Measurements from ENCODE around the gene TUBB4B.
"Not testable (repeated sequence)": the region's sequence is repeated elsewhere in the genome, so short reads cannot be mapped to it uniquely, and the experiment has no call there.

Gene TUBB4B

DNA sequence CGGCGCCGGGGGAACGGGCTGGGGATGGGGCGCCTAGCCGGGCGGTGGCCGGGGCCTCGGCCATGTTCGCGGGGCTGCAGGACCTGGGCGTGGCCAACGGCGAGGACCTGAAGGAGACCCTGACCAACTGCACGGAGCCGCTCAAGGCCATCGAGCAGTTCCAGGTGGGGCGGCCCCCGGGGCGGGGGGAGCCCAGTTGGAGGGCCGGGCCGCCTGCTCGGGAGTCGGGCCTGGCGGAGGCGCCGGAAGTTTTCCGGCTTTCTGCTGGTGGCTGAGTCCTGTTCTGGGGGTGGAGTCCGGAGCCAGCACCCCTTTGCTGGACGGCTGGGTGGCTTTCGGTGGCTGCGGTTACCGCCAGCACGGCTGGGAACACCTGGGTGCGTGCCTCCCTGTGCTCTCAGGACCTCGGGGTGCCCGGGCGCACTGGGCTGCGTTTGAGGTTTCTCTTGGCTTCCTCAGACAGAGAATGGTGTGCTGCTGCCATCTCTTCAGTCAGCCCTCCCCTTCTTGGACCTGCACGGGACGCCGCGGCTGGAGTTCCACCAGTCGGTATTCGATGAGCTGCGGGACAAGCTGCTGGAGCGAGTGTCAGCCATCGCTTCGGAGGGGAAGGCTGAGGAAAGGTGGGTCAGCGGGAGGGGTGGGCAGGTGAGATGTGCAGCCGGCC lies 14.5 kb downstream of the TUBB4B start:
- peaks cover 23% of the 10 kb centered on the region for H3K4me1 Mint-ChIP-seq (ENCODE audit: low read depth)
- H3K27ac Mint-ChIP-seq = peak overlapping the region; percentile 89
- no peaks in the 10 kb centered on the region for H3K27me3 Mint-ChIP-seq
- peak overlapping the region; percentile 91 for H3K4me3 Mint-ChIP-seq
- H3K9me3 Mint-ChIP-seq = no peaks in the 10 kb centered on the region
- H3K36me3 Mint-ChIP-seq (ENCODE audit: low read depth) = peaks cover 32% of the 10 kb centered on the region
- DNase-seq = no peak

GRCh38 chr9:137256362-137256761 lies 15.3 kb downstream of the TUBB4B start:
- Mint-ChIP-seq H3K4me1 (ENCODE audit: low read depth) (peaks cover 23% of the 10 kb centered on the region), H3K9me3 (no peaks in the 10 kb centered on the region), H3K27ac (peak overlapping the region; percentile 89), H3K27me3 (no peaks in the 10 kb centered on the region), H3K36me3 (ENCODE audit: low read depth) (peaks cover 35% of the 10 kb centered on the region), H3K4me3 (peak overlapping the region; percentile 91)
- no peak for DNase-seq

- Mint-ChIP-seq H3K4me3 (peak overlapping the region; percentile 91), H3K27me3 (no peaks in the 10 kb centered on the region), H3K9me3 (no peaks in the 10 kb centered on the region), H3K27ac (peak overlapping the region; percentile 89), H3K4me1 (ENCODE audit: low read depth) (peaks cover 23% of the 10 kb centered on the region), H3K36me3 (ENCODE audit: low read depth) (peaks cover 40% of the 10 kb centered on the region)
- no peak for DNase-seq
Observed at GRCh38 chr9:137256856-137257255, 15.8 kb downstream of the TUBB4B start.

GRCh38 chr9:137262173-137262908 lies 21.3 kb downstream of the TUBB4B start:
- not testable (repeated sequence) for H3K27me3 Mint-ChIP-seq; H3K4me3 Mint-ChIP-seq; H3K9me3 Mint-ChIP-seq; H3K4me1 Mint-ChIP-seq (ENCODE audit: low read depth); DNase-seq; H3K27ac Mint-ChIP-seq
- peaks cover 70% of the 10 kb centered on the region for H3K36me3 Mint-ChIP-seq (ENCODE audit: low read depth)

DNA sequence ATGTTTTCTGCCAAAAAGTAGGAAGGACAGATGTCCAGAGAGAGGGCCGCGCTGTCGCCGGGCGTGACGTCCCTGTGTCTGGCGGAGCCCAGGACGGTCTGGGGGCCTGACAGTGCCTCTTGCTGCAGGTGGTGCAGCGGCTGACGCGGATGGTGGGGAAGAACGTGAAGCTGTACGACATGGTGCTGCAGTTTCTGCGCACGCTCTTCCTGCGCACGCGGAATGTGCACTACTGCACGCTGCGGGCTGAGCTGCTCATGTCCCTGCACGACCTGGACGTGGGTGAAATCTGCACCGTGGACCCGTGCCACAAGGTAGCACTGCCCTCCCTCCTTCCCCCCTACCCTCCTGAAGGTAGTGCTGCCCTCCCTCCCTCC lies 21.8 kb downstream of the TUBB4B start:
- Mint-ChIP-seq H3K36me3 (ENCODE audit: low read depth) (peaks cover 75% of the 10 kb centered on the region), H3K9me3 (no peaks in the 10 kb centered on the region), H3K27ac (no peak overlapping the region), H3K27me3 (no peaks in the 10 kb centered on the region), H3K4me3 (no peak overlapping the region), H3K4me1 (ENCODE audit: low read depth) (no peaks in the 10 kb centered on the region)
- DNase-seq = no peak

- Mint-ChIP-seq H3K27me3 (no peaks in the 10 kb centered on the region), H3K9me3 (no peaks in the 10 kb centered on the region), H3K4me3 (no peak overlapping the region), H3K4me1 (ENCODE audit: low read depth) (no peaks in the 10 kb centered on the region), H3K27ac (no peak overlapping the region), H3K36me3 (ENCODE audit: low read depth) (peaks cover 75% of the 10 kb centered on the region)
- no peak for DNase-seq
Observed at GRCh38 chr9:137263506-137263905, 22.4 kb downstream of the TUBB4B start.

DNA sequence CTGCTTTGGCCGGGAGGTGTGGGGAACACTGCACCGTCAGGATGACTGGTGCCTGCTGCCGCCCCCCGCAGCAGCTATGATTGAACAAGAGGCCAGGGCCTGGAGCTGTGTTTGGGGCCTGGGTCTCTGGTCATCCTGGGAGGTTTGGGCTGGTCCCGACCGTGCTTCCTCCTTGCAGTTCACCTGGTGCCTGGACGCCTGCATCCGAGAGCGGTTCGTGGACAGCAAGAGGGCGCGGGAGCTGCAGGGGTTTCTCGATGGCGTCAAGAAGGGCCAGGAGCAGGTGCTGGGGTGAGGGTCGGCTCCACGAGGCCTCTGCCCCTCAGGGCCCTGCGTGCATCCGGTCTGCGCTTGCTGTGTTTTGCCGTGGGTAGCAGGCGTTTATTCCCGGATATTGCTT lies 23.0 kb downstream of the TUBB4B start:
- peaks cover 75% of the 10 kb centered on the region for H3K36me3 Mint-ChIP-seq (ENCODE audit: low read depth)
- no peak overlapping the region for H3K27ac Mint-ChIP-seq
- no peak overlapping the region for H3K4me3 Mint-ChIP-seq
- no peaks in the 10 kb centered on the region for H3K27me3 Mint-ChIP-seq
- H3K9me3 Mint-ChIP-seq = no peaks in the 10 kb centered on the region
- no peak for DNase-seq
- H3K4me1 Mint-ChIP-seq (ENCODE audit: low read depth) = no peaks in the 10 kb centered on the region

DNA sequence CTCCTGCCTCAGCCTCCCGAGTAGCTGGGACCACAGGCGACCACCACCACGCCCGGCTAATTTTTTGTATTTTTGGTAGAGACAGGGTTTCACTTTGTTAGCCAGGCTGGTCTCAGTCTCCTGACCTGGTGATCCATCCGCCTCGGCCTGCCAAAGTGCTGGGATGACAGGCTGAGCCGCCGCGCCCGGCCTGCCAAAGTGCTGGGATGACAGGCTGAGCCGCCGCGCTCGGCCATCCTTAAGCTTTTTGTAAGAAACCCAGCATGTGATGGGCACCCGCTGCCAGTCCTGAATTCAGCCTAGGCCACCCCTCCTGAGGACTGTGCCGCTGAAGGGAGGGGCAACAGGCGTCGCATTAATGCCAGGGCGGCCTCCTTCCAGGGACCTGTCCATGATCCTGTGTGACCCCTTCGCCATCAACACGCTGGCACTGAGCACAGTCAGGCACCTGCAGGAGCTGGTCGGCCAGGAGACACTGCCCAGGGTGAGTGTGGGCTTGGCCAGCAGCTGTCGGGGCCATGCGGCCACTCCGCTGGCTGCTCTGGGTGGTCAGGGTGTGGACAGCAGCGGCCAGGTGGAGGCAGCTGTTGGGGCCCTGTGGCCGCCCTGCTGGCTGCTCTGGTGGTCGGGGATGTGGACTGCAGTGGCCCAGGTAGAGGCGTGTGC lies 24.5 kb downstream of the TUBB4B start:
- H3K9me3 Mint-ChIP-seq = no peaks in the 10 kb centered on the region
- peaks cover 85% of the 10 kb centered on the region for H3K36me3 Mint-ChIP-seq (ENCODE audit: low read depth)
- H3K27ac Mint-ChIP-seq = no peak overlapping the region
- no peak overlapping the region for H3K4me3 Mint-ChIP-seq
- H3K4me1 Mint-ChIP-seq (ENCODE audit: low read depth) = peaks cover 2% of the 10 kb centered on the region
- no peaks in the 10 kb centered on the region for H3K27me3 Mint-ChIP-seq
- no peak for DNase-seq

- Mint-ChIP-seq H3K27ac (no peak overlapping the region), H3K36me3 (ENCODE audit: low read depth) (peaks cover 86% of the 10 kb centered on the region), H3K9me3 (no peaks in the 10 kb centered on the region), H3K27me3 (no peaks in the 10 kb centered on the region), H3K4me3 (no peak overlapping the region), H3K4me1 (ENCODE audit: low read depth) (peaks cover 6% of the 10 kb centered on the region)
- DNase-seq = no peak
Observed at GRCh38 chr9:137266162-137266527, 25.1 kb downstream of the TUBB4B start.

DNA sequence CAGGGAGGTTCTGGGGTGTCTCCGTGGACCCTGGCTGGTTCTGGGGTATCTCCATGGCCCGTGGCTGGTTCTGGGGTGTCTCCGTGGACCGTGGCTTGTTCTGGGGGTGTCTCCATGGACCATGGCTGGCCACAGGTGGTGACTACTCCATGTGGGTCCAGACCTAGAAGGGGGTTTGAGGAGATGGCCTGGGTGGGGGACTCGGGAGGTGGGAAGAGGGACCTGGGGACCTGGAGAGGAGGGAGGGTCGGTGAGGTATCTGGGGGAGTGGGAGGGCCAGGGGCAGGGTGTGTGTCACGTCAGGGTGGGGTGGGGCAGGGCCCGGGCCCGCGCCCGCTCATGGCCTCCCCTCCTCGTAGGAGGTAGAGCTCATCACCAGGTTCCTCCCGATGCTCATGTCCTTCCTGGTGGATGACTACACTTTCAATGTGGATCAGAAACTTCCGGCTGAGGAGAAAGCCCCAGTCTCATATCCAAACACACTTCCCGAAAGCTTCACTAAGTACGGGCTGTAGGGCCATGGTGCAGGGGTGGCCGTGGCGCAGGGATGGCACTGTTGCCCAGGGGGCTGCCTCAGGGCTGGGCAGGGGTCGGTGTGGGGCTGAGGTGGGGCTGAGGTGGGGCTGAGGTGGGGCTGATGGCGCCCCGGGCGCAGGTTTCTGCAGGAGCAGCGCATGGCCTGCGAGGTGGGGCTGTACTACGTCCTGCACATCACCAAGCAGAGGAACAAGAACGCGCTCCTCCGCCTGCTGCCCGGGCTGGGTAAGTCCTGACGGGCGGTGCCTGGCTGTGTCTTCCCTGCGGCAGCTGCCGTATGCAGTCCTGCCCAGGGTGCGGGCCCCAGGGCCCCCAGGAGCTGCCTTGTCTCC lies 25.7 kb downstream of the TUBB4B start:
- Mint-ChIP-seq H3K27ac (no peak overlapping the region), H3K9me3 (no peaks in the 10 kb centered on the region), H3K4me1 (ENCODE audit: low read depth) (peaks cover 10% of the 10 kb centered on the region), H3K4me3 (no peak overlapping the region), H3K27me3 (no peaks in the 10 kb centered on the region), H3K36me3 (ENCODE audit: low read depth) (peaks cover 86% of the 10 kb centered on the region)
- no peak for DNase-seq

DNA sequence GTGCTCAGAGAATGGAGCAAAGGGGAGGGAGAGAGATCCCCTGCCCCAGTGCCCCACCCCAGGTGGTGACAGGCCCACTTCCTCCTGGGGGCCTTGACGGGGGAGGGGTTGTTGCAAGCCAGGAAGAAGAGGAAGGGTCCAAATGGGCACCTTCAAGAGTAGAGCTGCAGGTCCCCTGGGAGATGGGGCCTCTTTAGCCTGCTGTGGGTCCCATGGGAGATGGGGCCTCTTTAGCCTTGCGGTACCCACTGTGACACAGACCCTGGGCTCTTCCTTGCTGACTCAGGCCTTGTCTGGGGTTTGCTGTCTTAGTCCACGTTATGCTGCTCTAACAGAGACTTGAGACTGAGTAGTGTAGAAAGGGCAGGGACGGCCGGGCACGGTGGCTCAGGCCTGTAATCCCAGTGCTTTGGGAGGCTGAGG lies 26.9 kb downstream of the TUBB4B start:
- Mint-ChIP-seq H3K36me3 (ENCODE audit: low read depth) (peaks cover 80% of the 10 kb centered on the region), H3K4me1 (ENCODE audit: low read depth) (peaks cover 10% of the 10 kb centered on the region), H3K9me3 (no peaks in the 10 kb centered on the region), H3K27ac (no peak overlapping the region), H3K27me3 (no peaks in the 10 kb centered on the region), H3K4me3 (no peak overlapping the region)
- DNase-seq = no peak

GRCh38 chr9:137268538-137269201 lies 27.6 kb downstream of the TUBB4B start:
- H3K9me3 Mint-ChIP-seq = no peaks in the 10 kb centered on the region
- peak overlapping the region; percentile 26 for H3K27ac Mint-ChIP-seq
- no peak for DNase-seq
- no peaks in the 10 kb centered on the region for H3K27me3 Mint-ChIP-seq
- peaks cover 10% of the 10 kb centered on the region for H3K4me1 Mint-ChIP-seq (ENCODE audit: low read depth)
- H3K4me3 Mint-ChIP-seq = no peak overlapping the region
- H3K36me3 Mint-ChIP-seq (ENCODE audit: low read depth) = peaks cover 82% of the 10 kb centered on the region

GRCh38 chr9:137269231-137269772 lies 28.2 kb downstream of the TUBB4B start:
- Mint-ChIP-seq H3K27ac (no peak overlapping the region), H3K36me3 (ENCODE audit: low read depth) (peaks cover 78% of the 10 kb centered on the region), H3K9me3 (no peaks in the 10 kb centered on the region), H3K4me3 (no peak overlapping the region), H3K4me1 (ENCODE audit: low read depth) (peaks cover 10% of the 10 kb centered on the region), H3K27me3 (no peaks in the 10 kb centered on the region)
- DNase-seq = no peak

All from activated T-cell treated with anti-CD3 and anti-CD28 coated beads, Interleukin-2, amount 50 U/mL, for 24 hours (primary cell).